ENCODE measurements around the gene CREBRF.
"Not testable (repeated sequence)": the region's sequence is repeated elsewhere in the genome, so short reads cannot be mapped to it uniquely, and the experiment has no call there.

Gene CREBRF

GRCh38 chr5:173154619-173155018 lies 98.5 kb downstream of the CREBRF start:
- not testable (repeated sequence) for H3K4me1 ChIP-seq (ENCODE audit: control insufficient read depth, insufficient read depth, low read length, poor library complexity, severe bottlenecking); H3K4me3 ChIP-seq (ENCODE audit: extremely low read depth, insufficient read depth, low read length, poor library complexity, severe bottlenecking); H3K9me3 ChIP-seq (ENCODE audit: control insufficient read depth, low read length); H3K27ac ChIP-seq (ENCODE audit: low read depth, low read length, severe bottlenecking)
- H3K36me3 ChIP-seq (ENCODE audit: control insufficient read depth, insufficient read depth, low read length) = peaks cover 35% of the 10 kb centered on the region
- WGBS, 2 experiments (ENCODE audit: insufficient coverage in 2 of 2) = 93 to 96% methylated on average over 4 of the region's 5 CpGs

DNA sequence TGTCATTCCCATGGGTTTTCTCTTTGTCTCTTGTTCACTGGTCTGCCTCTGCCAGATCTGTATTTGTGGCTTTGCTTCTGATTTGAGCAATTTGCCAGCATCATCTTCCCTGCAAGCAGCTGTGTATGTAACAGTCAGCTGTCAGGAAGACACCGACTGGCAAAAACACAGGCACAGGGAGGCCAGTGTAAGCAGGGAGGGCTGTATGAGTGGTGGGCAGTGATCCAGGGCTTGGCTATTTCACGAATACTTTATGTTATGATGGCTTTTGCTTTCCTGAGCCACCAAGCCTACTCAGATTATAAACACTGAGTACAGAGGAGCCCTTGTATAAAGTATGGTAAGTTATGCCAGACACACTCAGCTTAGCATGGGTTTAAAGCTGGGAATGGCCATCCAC lies 99.8 kb downstream of the CREBRF start:
- H3K9me3 ChIP-seq (ENCODE audit: control insufficient read depth, low read length) = no peaks in the 10 kb centered on the region
- H3K27ac ChIP-seq (ENCODE audit: low read depth, low read length, severe bottlenecking) = no peak overlapping the region
- H3K36me3 ChIP-seq (ENCODE audit: control insufficient read depth, insufficient read depth, low read length) = peaks cover 46% of the 10 kb centered on the region
- H3K4me3 ChIP-seq (ENCODE audit: extremely low read depth, insufficient read depth, low read length, poor library complexity, severe bottlenecking) = no peak overlapping the region
- 0% methylated on average over 1 of the region's 2 CpGs; no CpG with 5 or more reads in 1 of the 2 experiments for WGBS, 2 experiments (ENCODE audit: insufficient coverage in 2 of 2)
- H3K4me1 ChIP-seq (ENCODE audit: control insufficient read depth, insufficient read depth, low read length, poor library complexity, severe bottlenecking) = no peaks in the 10 kb centered on the region

- Histone ChIP-seq H3K4me1 (ENCODE audit: control insufficient read depth, insufficient read depth, low read length, poor library complexity, severe bottlenecking) (no peaks in the 10 kb centered on the region), H3K27ac (ENCODE audit: low read depth, low read length, severe bottlenecking) (no peak overlapping the region), H3K36me3 (ENCODE audit: control insufficient read depth, insufficient read depth, low read length) (peaks cover 57% of the 10 kb centered on the region), H3K9me3 (ENCODE audit: control insufficient read depth, low read length) (no peaks in the 10 kb centered on the region), H3K4me3 (ENCODE audit: extremely low read depth, insufficient read depth, low read length, poor library complexity, severe bottlenecking) (no peak overlapping the region)
- WGBS, 2 experiments (ENCODE audit: insufficient coverage in 2 of 2) = 93 to 100% methylated on average over 5 to 6 of the region's 8 CpGs
These were observed 102.2 kb downstream of the CREBRF start for GRCh38 chr5:173158366-173158765.

DNA sequence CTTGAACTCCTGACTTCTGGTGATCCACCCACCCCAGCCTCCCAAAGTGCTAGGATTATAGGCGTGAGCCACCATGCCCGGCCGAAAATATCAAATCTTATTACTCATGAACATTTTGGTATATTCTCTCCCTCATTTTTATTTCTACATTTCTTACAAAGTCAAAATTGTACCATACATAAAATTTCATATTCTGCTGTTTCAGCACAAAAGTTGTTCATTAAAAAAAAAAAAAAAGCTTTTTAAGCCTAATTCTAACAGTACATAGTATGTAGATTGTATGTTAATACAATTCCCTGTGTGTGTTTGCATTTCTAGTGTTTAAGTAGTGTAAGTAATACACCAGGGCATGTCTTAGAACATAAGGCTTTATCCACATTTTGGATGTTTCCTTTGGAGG lies 103.1 kb downstream of the CREBRF start:
- no peak overlapping the region for H3K27ac ChIP-seq (ENCODE audit: low read depth, low read length, severe bottlenecking)
- peaks cover 63% of the 10 kb centered on the region for H3K36me3 ChIP-seq (ENCODE audit: control insufficient read depth, insufficient read depth, low read length)
- H3K9me3 ChIP-seq (ENCODE audit: control insufficient read depth, low read length) = no peaks in the 10 kb centered on the region
- H3K4me1 ChIP-seq (ENCODE audit: control insufficient read depth, insufficient read depth, low read length, poor library complexity, severe bottlenecking) = no peaks in the 10 kb centered on the region
- no peak overlapping the region for H3K4me3 ChIP-seq (ENCODE audit: extremely low read depth, insufficient read depth, low read length, poor library complexity, severe bottlenecking)
- 62 to 64% methylated on average over 3 of the region's 3 CpGs for WGBS, 2 experiments (ENCODE audit: insufficient coverage in 2 of 2)

- Histone ChIP-seq H3K4me3 (ENCODE audit: extremely low read depth, insufficient read depth, low read length, poor library complexity, severe bottlenecking) (no peak overlapping the region), H3K36me3 (ENCODE audit: control insufficient read depth, insufficient read depth, low read length) (peaks cover 48% of the 10 kb centered on the region), H3K9me3 (ENCODE audit: control insufficient read depth, low read length) (no peaks in the 10 kb centered on the region), H3K27ac (ENCODE audit: low read depth, low read length, severe bottlenecking) (no peak overlapping the region), H3K4me1 (ENCODE audit: control insufficient read depth, insufficient read depth, low read length, poor library complexity, severe bottlenecking) (no peaks in the 10 kb centered on the region)
- 89 to 92% methylated on average over 5 of the region's 5 CpGs for WGBS, 2 experiments (ENCODE audit: insufficient coverage in 2 of 2)
These were observed 105.0 kb downstream of the CREBRF start for GRCh38 chr5:173161148-173161547.

DNA sequence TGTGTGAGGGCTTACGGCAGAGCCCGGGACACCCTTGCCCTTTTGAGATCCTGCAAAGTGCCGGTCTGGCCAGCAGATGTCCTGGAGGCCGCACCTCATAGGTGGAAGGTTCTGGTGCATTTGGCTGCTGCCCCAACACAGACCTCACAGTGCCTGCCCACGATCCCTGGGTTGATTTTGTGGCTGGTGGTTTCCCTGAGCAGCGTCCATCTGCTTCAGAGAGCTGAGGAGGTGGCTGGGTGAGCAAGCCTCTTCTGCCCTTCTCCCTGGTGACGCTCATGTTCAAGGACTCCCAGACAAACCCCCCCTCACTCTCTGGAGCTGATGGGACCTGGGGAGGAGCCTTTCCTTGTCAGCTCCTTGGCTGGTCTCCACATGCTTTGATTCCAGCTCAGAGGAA lies 107.1 kb downstream of the CREBRF start:
- H3K27ac ChIP-seq (ENCODE audit: low read depth, low read length, severe bottlenecking) = no peak overlapping the region
- H3K4me1 ChIP-seq (ENCODE audit: control insufficient read depth, insufficient read depth, low read length, poor library complexity, severe bottlenecking) = no peaks in the 10 kb centered on the region
- H3K9me3 ChIP-seq (ENCODE audit: control insufficient read depth, low read length) = no peaks in the 10 kb centered on the region
- 93 to 100% methylated on average over 3 of the region's 7 CpGs for WGBS, 2 experiments (ENCODE audit: insufficient coverage in 2 of 2)
- peaks cover 40% of the 10 kb centered on the region for H3K36me3 ChIP-seq (ENCODE audit: control insufficient read depth, insufficient read depth, low read length)
- H3K4me3 ChIP-seq (ENCODE audit: extremely low read depth, insufficient read depth, low read length, poor library complexity, severe bottlenecking) = no peak overlapping the region

GRCh38 chr5:173165177-173166016 lies 109.2 kb downstream of the CREBRF start:
- Histone ChIP-seq H3K36me3 (ENCODE audit: control insufficient read depth, insufficient read depth, low read length) (peaks cover 24% of the 10 kb centered on the region), H3K9me3 (ENCODE audit: control insufficient read depth, low read length) (no peaks in the 10 kb centered on the region), H3K4me3 (ENCODE audit: extremely low read depth, insufficient read depth, low read length, poor library complexity, severe bottlenecking) (no peak overlapping the region), H3K4me1 (ENCODE audit: control insufficient read depth, insufficient read depth, low read length, poor library complexity, severe bottlenecking) (no peaks in the 10 kb centered on the region), H3K27ac (ENCODE audit: low read depth, low read length, severe bottlenecking) (no peak overlapping the region)
- 92 to 100% methylated on average over 2 of the region's 2 CpGs for WGBS, 2 experiments (ENCODE audit: insufficient coverage in 2 of 2)

DNA sequence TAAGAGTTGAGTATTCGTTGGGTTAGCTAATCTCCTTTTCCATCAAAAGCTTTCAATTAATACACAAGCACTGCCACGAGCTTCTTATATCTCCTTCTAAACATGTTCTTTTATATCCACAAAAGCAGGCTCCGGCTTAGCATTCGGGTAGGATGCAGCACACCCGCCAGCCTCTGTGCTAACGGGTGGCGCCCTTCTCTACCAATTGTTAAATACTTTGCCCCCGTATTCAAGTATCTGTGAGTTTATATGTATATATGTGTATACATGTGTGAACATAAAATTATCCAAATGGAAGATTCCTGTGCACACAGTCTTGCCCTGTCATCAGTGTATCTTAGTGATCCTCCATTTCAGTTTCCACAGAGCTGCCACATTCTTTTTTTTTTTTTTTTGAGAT lies 116.0 kb downstream of the CREBRF start:
- WGBS, 2 experiments (ENCODE audit: insufficient coverage in 2 of 2) = 94 to 100% methylated on average over 2 to 3 of the region's 8 CpGs
- no peak overlapping the region for H3K27ac ChIP-seq (ENCODE audit: low read depth, low read length, severe bottlenecking)
- H3K36me3 ChIP-seq (ENCODE audit: control insufficient read depth, insufficient read depth, low read length) = no peaks in the 10 kb centered on the region
- no peaks in the 10 kb centered on the region for H3K9me3 ChIP-seq (ENCODE audit: control insufficient read depth, low read length)
- no peak overlapping the region for H3K4me3 ChIP-seq (ENCODE audit: extremely low read depth, insufficient read depth, low read length, poor library complexity, severe bottlenecking)
- H3K4me1 ChIP-seq (ENCODE audit: control insufficient read depth, insufficient read depth, low read length, poor library complexity, severe bottlenecking) = no peaks in the 10 kb centered on the region

GRCh38 chr5:173175523-173175922 lies 119.4 kb downstream of the CREBRF start:
- no peaks in the 10 kb centered on the region for H3K4me1 ChIP-seq (ENCODE audit: control insufficient read depth, insufficient read depth, low read length, poor library complexity, severe bottlenecking)
- no peak overlapping the region for H3K27ac ChIP-seq (ENCODE audit: low read depth, low read length, severe bottlenecking)
- H3K9me3 ChIP-seq (ENCODE audit: control insufficient read depth, low read length) = peaks cover 10% of the 10 kb centered on the region
- 36 to 100% methylated on average over 1 to 2 of the region's 4 CpGs for WGBS, 2 experiments (ENCODE audit: insufficient coverage in 2 of 2)
- no peaks in the 10 kb centered on the region for H3K36me3 ChIP-seq (ENCODE audit: control insufficient read depth, insufficient read depth, low read length)
- no peak overlapping the region for H3K4me3 ChIP-seq (ENCODE audit: extremely low read depth, insufficient read depth, low read length, poor library complexity, severe bottlenecking)

- H3K4me3 ChIP-seq (ENCODE audit: extremely low read depth, insufficient read depth, low read length, poor library complexity, severe bottlenecking) = no peak overlapping the region
- no peaks in the 10 kb centered on the region for H3K36me3 ChIP-seq (ENCODE audit: control insufficient read depth, insufficient read depth, low read length)
- peaks cover 10% of the 10 kb centered on the region for H3K9me3 ChIP-seq (ENCODE audit: control insufficient read depth, low read length)
- WGBS, 2 experiments (ENCODE audit: insufficient coverage in 2 of 2) = 83 to 84% methylated on average over 9 to 12 of the region's 12 CpGs
- H3K4me1 ChIP-seq (ENCODE audit: control insufficient read depth, insufficient read depth, low read length, poor library complexity, severe bottlenecking) = no peaks in the 10 kb centered on the region
- H3K27ac ChIP-seq (ENCODE audit: low read depth, low read length, severe bottlenecking) = no peak overlapping the region
These were observed 122.3 kb downstream of the CREBRF start for GRCh38 chr5:173178369-173178910.

DNA sequence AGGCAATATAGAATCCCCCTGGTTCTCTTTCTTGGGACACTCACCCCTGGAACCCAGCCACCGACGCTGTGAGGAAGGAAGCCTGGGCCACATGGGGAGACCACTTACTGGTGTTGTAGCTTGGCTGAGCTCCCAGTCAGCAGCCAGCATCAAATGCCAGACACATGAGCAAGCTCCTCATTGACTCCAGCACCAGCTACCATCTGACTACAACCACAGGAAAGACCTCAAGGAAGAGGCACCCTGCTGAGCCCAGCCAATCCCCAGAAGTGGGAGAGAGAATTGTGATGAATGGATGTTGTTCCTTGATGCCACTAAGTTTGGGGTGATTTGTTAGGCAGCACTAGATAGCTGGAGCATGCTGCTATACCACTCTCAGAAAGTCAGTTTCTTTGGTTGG lies 124.2 kb downstream of the CREBRF start:
- Histone ChIP-seq H3K9me3 (ENCODE audit: control insufficient read depth, low read length) (peaks cover 10% of the 10 kb centered on the region), H3K4me1 (ENCODE audit: control insufficient read depth, insufficient read depth, low read length, poor library complexity, severe bottlenecking) (no peaks in the 10 kb centered on the region), H3K27ac (ENCODE audit: low read depth, low read length, severe bottlenecking) (no peak overlapping the region), H3K4me3 (ENCODE audit: extremely low read depth, insufficient read depth, low read length, poor library complexity, severe bottlenecking) (no peak overlapping the region), H3K36me3 (ENCODE audit: control insufficient read depth, insufficient read depth, low read length) (no peaks in the 10 kb centered on the region)
- 80% methylated on average over 2 of the region's 2 CpGs; no CpG with 5 or more reads in 1 of the 2 experiments for WGBS, 2 experiments (ENCODE audit: insufficient coverage in 2 of 2)
